ENCODE measurements around the gene AIP. TPM values are rescaled to one million over a fixed set of nuclear protein-coding genes. Genes with fewer than 3 reads are reported as not detected.

The AIP gene
- polyA plus RNA-seq, 4 donors, result 52.7 to 69.0 (median 65.4) TPM

- no peak for DNase-seq (ENCODE audit: low read depth in 4 of 4, low spot score in 3 of 4)
Measured at GRCh38 chr11:67491276-67492068, 8.6 kb downstream of the AIP start.

DNA sequence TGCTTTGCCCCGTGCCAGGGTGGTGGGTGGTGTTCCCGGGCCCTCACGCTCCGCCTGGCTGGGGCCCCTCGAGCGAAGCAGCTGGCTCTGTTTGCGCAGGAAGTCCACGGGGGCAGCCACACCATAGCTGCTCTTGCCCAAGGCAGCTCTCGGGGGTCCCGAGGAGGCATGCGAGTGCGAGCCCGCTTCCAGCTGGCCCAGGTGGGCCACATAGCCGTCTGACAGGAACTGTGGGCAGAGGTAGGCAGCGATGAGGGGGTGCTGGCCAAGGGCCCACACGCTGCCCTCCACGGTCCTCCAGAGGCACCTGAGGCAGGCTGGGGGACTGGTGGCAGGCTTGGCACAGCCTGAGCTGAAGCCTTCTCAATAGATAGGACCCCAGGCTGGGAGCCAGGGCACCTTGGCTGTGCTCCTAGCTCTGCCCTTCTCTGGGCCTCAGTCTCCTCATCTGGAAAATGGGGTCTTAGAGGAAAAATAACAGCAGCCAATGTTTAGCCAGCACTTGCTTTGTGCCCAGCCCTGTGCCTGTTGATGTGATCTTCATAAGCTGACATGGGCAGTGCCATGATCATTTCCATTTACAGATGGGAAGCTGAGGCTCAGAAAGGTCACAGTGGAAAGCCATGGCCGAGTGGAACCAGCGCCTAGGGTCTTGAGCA, 9.4 kb downstream of the AIP start:
- no peak for DNase-seq (ENCODE audit: low read depth in 4 of 4, low spot score in 3 of 4)

- no peak for DNase-seq (ENCODE audit: low read depth in 4 of 4, low spot score in 3 of 4)
Measured at GRCh38 chr11:67492801-67493547, 10.1 kb downstream of the AIP start.

- no peak for DNase-seq (ENCODE audit: low read depth in 4 of 4, low spot score in 3 of 4)
Measured at GRCh38 chr11:67493548-67494370, 10.9 kb downstream of the AIP start.

DNA sequence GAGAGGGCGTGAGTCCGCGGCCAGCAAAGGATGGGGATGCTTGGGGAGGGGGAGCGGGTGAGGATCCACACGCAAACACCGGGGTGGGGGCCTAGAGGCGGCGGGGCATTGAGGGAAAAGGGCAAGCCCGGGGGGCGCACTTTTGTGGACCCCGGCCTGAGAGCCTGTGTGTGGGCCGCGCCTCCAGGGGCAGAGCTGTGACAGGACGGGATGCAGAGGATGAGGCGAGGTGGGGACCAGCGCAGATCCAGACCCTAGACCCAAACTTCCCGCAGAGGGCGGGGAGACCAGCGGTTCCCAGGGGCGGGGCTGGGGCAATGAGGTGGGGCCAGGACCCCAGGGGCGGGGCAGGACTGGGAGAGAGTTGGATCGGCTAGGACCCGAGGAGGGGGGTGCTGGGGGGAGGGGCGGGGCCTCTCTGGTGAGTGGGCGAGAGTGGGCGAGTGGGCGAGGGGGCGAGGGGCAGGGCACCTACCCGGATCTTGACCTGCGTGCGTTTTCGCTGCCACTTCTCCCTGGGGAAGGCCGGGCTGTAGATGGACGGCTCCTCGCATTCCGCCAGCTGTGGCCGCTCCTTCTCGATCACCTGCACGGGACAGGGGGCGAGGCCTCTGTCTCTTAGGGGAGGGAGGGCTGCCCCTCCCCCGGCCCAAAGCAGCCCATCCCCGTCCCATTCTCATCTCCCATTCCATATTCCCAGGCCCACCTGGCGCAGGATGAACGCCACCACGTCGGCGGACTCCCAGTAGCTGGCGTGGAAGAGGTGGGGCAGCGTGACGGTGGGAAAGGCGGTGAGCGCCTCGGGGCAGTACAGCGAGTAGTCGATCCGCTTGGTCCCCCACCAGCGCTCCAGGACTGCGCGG, 11.8 kb downstream of the AIP start:
- no peak for DNase-seq (ENCODE audit: low read depth in 4 of 4, low spot score in 3 of 4)

DNA sequence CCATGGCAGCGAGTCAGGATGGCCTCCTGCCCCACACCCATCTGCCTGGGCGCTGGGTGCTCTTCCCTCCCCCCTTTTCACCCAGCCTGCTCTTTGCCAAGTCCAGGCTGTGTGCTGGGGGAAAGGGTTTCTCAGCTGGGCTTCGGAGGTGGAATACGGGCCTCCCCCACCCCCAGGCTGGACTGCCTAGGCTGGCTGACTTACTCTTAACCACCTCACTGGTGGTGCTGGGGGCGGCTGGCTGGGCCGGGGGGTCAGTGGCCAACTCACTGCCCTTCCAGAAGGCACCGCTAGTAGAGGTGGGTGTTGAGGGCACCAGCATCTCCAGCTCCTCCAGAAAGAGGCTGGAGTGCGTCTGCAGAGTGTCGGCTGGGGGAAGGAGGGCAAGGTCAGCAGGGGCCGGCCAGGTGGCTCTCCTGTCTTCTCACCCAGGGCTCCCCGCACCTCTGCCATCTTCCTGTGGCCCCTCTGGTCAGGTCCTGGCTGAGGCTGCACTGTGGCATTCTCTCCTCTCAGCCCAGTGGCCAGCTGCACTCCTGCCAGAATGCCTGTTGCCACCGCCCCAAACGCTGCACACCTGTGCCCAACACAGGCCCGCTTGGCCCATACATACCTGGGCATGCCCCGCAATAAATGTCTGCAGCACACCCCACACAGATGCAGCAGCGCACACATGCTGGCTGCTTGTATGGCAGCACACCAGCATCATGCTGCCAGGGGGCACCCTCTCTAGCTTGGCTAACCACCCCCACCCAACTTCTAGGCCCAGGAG, 12.6 kb downstream of the AIP start:
- no peak for DNase-seq (ENCODE audit: low read depth in 4 of 4, low spot score in 3 of 4)

GRCh38 chr11:67496113-67496512, 13.3 kb downstream of the AIP start:
- DNase-seq (ENCODE audit: low read depth in 4 of 4, low spot score in 3 of 4), result no peak

DNA sequence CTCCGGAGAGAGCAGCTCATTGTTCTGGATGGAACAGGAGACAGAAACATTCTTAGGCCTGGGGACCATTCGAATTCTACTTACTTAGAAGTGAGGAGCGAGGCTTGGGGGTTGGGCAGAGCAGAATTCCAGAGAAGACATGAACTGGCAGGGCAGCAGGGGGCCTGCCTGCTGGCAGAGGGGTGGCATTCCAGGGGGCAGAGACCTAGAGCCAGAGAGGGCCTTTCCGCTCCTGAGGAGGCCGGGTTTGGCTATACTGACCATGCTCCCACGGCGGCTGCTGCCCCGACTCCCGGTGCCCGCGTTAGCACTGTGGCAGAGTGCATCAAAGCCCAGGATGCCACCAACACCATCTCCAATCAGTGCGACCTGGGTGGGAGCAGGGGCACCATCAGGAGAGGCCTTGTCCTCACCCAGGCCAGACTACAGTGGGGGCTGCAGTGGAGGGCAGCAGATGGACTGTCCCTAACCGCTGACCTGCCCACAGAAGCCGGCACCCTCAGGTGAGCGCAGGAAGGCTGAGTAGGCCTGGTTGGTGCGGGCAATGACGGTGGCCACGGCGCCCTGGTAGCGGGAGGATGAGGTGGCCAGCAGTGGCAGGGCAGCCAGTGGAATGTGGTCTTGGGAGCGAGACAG, 14.9 kb downstream of the AIP start:
- no peak for DNase-seq (ENCODE audit: low read depth in 4 of 4, low spot score in 3 of 4)

- DNase-seq (ENCODE audit: low read depth in 4 of 4, low spot score in 3 of 4), result no peak
Measured at GRCh38 chr11:67498544-67498972, 15.7 kb downstream of the AIP start.

- DNase-seq (ENCODE audit: low read depth in 4 of 4, low spot score in 3 of 4), result no peak
Measured at GRCh38 chr11:67499808-67500483, 17.1 kb downstream of the AIP start.

DNA sequence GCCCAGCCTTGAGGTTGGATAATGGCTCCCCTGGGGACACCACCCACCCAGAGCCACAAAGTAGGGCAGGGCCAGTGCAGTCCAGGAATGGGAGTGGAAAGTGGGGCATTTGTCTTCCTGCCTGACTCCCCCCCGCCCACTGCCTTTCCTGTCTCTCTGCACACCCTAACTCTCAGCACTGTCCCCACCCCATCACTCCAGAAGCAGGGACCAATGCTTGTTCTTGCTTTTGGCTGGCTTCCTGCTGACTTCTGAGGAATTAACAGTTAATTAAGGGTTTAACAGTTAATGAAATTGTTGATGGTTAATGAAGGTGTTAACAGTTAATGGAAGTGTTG, 17.6 kb downstream of the AIP start:
- no peak for DNase-seq (ENCODE audit: low read depth in 4 of 4, low spot score in 3 of 4)

DNA sequence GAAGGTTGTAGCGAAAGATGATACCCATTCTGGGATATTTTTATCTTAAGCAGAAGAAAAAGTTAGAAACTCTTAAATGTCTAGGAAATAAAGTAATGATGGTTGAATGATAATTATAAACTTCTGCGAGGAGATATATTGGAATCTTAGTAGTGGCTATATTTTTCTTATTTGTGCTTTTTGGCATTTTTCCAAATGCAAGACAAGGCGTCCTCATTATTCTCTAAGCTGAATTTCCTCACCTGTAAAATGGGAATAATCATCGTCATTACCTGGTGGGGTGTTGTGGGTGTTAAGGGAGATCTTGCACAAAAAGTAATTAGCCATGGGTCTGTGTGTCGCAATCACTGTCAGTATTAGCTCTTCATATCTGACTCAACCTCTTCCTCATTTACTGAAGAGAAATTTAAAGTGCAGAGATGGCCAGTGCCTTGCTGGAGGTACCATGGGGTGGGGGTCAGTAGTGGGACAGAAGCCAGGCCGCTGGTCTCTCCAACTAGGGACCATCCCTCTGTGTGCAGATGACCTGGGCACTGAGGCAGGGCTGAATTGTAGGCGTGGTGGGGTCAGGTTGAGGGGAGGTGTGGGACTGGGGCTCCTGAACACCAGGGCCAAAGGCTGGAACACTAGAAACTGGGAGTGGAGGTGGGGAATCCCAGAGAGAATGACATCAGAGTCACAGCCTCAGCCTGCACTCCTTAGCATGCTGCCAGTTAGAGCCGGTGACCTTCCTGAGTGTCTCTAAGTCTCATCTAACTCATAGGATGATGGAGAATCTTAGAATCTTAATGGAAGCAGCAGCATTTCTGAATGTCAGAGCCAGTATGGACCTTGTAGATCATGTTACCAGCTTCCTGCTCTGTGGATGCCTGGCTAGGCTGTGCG, 18.2 kb downstream of the AIP start:
- no peak for DNase-seq (ENCODE audit: low read depth in 4 of 4, low spot score in 3 of 4)

GRCh38 chr11:67501854-67502253, 19.0 kb downstream of the AIP start:
- no peak for DNase-seq (ENCODE audit: low read depth in 4 of 4, low spot score in 3 of 4)

DNA sequence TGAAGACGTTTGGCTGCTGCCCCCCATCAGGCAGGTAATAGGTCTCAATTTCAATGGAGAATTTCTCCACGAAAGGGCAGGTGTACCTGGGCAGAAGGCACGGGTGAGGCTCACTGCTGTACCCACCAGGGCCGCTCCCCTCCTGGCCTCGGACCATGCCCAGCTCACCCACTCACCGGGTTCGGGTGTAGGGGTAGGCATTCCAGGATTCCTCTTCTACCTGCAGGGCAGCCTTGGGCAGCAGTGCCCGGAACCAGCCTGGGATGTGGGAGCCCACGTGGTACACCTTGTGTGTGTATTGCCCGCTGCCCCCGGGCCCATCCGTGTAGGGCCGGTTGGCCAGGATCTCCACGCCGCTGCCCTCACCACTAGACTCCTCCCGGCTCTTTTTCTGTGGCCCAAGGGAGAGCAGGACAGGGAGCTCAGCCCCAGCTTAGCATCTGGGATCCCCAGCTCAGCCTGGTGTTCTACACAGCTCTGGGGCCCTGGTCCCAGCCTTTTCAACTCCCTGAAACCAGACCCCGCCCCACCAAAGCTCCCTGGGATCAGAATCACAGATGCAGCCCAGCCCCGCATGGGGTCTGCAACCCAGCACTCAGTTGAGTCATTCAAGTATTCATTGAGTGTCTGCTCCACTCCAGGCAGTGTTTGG, 19.6 kb downstream of the AIP start:
- no peak for DNase-seq (ENCODE audit: low read depth in 4 of 4, low spot score in 3 of 4)

GRCh38 chr11:67503119-67504004, 20.5 kb downstream of the AIP start:
- DNase-seq (ENCODE audit: low read depth in 4 of 4, low spot score in 3 of 4), result no peak
